AG08396 (cell line): Measurements from ENCODE around the gene LCMT1.

Experiments
- DNase-seq: peaks from one replicate; pipeline ENCODE4 v3.0.0; 2012; ENCODE audit warnings: low spot score, mixed read lengths

Gene LCMT1

DNA sequence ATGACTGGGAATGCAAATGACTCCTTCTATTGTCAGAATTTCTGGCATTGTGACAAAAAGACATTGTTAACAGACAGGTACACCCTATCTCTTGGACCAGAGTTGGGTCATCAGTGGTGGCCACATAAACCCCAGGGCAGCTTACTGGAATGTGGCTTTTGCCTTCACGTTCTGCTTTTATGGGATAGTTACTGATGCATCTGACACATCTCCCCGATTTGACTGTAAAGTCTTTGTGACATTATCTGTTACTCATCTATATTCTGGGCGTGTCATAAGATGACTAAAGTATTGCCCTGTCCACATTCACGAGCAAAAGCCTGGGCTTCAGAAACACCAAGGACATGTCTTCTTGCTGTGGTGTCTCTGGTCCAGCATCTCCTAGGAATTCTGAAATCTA lies 86.5 kb downstream of the LCMT1 start:
- no peak for DNase-seq

DNA sequence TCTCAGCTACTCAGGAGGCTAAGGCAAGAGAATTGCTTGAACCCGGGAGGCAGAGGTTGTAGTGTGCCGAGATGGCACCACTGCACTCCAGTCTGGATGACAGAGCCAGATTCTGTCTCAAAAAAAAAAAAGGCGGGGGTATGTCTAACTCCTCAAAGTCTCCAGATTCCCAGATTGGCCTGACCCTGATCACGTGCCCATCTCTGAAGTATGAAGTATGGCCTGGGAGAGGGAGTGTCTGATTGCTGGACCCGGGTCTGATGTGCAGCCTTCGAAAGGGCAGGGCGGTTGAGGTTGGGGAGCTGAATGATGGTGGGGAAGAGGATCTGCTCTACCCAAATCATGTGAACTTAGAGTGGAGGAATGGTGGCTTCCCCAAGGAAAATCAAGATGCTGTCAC lies 87.9 kb downstream of the LCMT1 start:
- DNase-seq = no peak

DNA sequence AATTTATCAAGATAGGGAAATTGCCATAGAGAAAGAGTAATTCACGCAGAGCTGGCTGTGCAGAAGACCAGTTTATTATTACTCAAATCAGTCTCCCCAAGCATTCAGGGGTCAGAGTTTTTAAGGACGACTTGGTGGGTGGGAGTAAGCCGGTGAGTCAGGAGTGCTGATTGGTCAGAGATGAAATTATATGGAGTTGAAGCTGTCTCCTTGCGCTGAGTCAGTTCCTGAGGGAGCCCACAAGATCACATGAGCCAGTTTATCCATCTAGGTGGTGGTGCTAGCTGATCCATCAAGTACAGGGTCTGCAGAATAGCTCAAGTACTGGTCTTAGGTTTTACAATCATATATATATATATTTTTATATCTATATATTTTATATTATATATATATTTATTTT lies 99.2 kb downstream of the LCMT1 start:
- DNase-seq = no peak

DNA sequence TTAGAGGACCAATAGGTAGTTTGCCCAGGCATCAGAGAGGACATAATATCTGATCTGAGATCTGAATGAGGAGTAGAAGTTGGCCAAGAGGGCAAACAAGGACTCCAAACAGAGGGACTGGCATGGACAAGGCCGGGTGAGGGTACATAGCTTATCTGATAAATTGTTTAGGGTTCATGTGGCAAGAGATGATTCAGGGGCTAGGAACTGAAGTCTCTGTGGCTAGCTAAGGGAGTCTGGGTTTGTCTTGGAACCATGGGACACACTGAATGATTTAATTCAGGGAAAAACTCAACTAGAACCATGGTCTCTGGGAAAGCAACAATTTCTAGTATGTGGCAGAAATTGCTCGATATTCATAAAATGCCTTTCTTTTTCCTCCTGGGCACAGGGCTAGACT lies 101.1 kb downstream of the LCMT1 start:
- DNase-seq = no peak

DNA sequence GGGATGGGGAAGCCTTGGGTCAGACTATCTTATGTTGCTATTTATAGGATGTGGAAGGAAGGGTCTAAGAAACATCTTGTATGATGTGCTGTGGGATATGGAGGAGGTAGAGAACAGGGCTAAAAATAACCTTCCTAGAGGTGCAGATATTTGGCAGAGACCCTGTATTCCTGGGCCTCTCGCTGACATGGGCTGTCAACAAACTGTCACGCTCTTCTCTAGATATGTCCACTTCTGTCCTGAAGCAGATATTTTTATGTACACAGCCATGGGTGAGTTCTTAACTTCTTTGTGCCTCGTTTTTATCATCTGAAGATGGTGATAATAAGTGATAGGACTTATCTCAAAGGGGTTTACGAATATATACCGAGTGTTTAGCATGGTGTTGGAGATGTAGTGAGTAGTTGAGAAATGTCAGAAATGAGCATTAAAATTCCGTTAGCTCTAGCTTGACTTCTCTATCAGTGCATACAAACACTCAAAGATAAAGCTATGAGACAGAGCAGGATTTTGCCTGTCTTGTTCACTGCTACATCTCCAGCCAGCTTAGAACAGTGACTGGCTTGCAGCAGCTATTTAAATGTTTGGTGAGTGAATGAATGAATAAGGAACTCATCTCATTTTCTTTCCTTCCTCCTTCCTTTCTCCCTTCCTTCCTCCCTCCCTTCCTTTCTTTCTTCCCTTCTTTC lies 102.3 kb downstream of the LCMT1 start:
- no peak for DNase-seq

DNA sequence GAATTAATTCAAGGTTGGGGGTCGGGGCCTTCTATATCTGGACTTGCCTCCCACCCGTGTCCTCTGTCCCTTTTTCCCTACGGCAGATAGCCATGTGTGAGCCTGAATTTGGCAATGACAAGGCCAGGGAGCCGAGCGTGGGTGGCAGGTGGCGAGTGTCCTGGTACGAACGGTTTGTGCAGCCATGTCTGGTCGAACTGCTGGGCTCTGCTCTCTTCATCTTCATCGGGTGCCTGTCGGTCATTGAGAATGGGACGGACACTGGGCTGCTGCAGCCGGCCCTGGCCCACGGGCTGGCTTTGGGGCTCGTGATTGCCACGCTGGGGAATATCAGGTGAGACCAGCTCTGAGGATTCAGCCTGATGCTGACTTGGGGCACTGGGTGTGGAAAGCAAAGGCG lies 105.6 kb downstream of the LCMT1 start:
- no peak for DNase-seq

DNA sequence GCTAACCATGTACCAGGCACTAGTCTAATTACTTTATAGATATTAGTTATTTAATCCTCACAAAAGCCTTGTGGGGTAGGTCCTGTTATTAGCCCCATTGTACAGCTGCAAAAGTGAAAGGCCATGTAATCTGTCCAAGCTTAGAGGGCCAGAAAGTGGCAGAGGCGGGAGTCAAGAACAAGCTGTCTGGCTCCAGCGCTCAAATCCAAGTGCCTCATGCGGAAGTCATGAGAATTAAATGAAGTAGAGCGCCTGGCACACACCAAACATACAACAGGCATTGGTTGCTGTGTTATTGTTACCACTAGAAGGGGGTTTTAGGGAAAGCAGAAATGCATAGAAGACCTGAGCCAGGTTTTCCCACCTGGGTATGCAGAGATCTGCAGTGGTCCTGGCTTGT lies 106.4 kb downstream of the LCMT1 start:
- no peak for DNase-seq

DNA sequence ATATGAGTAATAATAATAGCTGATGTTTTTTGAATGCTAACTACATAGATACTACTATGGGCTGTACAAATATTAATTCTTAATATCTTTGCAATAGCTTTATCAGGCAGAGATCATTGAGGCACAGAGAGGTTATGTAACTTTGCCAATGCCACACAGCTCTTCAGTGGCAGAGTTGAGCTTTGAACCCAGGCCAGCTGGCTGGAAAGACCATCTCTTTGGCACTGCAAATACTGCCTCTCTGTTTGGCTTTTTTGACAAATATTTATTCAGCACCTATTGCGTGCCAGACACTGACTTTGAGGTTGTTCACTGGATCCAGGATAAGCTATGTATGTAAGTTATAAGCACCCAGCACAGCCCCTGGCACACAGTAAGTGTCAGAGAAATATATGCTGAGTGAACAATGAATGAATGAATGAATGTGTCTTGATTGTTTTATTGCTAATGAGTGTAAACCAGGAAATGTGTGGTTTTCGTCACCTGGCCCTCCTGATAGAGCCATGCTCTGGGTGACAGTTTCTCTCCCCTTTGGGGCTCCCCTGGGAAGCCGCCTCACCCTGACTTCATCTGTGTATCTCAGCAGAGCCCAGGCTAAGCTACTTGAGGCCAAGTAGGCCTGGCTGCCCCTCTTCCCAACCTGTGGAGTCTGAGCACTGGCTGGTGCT lies 107.7 kb downstream of the LCMT1 start:
- no peak for DNase-seq

DNA sequence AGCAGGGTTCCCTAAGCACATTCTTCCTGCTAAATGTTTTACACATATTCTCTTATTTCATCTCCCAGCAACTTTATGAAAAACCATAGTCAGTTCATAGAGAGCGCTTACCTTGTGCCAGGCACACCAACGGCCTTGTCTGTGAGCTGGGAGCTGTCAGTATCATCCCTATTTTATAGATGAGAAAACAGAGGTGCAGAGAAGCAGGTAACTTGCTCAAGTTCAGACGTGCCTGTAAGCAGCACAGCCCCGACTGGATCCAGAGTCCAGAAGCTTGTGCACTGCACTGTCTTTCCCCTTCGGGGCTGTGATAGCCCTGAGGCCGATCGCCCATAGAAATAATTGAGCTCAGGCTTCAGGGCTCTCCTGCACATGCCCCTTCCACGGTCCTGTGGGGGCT lies 111.4 kb downstream of the LCMT1 start:
- DNase-seq = no peak

DNA sequence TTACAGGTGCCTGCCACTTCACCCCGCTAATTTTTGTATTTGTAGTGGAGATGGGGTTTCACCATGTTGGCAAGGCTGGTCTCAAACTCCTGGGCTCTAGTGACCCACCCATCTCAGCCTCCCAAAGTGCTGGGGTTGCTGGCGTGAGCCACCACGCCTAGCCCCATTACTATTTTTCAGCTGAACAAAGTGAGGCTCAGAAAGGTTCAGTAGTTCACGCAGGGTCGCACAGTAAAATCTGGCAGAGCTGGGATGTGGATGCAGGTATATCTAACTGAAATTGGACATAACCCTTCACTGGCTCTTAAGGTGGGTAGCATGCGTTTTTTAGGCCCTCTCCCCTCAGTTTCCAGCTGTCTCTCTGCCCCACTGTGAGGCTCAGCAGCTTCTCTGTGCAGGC lies 112.4 kb downstream of the LCMT1 start:
- no peak for DNase-seq

DNA sequence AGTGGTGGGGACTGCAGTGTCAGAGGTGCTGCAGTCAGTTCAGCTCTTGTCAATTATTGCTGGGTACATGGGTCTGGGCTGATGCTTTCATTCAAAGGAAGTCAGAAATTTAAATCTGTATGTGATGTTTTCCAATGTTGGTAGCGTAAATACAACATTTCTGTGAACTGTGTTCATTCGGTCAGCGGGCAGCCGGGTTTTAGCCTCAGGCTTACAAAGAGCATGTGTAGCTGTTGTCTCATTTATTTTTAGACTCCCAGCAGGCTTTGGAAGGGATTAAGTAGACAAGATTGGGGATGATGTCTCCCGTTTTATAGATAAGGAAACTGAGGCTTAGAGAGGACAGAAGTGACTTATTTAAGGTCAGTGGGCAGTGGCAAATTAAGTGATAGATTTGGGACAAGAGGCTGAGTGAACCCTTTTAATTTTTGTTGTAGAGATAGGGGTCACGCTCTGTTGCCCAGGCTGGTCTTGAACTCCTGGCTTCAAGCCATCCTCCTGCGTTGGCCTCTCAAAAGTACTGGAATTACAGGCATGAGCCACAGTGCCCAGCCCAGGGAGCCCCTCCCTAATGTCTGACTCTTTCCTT lies 113.3 kb downstream of the LCMT1 start:
- DNase-seq = no peak
